NCI-H2081 treated with DMSO at 0.1 percent for 48 hours (cell line): Measurements from ENCODE around the gene DIPK1C.

ENCODE experiments used
- DNase-seq: peaks from one replicate; lab custom pipeline; 2025; lab: John Stamatoyannopoulos, UW

Gene DIPK1C

DNA sequence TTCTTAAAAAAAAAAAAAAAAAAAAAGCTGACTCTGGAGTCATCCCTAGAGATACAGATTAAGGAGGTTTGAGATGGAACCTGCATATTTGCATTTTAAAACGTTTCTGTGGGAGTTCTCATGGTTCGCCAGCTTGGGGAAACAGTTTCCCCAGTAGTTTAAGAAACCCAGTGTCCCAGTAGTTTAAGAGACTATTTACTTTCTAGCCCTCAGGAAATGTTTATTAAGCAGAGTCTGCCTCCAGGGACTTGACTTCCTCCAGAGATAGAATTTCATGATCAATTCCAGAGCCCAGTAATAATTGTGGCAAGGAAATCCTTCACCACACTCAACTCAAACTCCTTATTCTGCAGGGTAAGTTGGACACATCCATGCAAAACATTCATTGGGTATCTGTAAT, 39.1 kb downstream of the DIPK1C start:
- DNase-seq = no peak

DNA sequence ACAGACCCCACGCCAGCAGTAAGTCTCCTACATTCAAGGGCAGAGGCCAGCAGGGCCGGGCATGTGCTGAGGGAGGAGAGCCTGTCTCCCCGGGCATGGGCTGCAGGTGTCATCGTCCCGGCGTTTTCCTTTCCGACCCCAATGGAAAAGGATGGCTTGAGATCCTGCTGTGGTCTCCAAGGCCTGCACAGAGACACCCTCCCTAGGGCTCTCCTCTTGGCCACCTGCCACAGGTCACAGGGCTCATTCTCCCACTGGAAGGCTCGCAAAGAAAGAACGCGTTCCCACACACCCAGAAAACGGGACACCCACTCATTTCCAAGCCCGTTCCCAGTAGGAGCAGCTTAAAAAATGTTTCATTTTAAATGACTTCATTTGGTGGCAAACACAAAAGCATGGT, 41.0 kb downstream of the DIPK1C start:
- DNase-seq = no peak

DNA sequence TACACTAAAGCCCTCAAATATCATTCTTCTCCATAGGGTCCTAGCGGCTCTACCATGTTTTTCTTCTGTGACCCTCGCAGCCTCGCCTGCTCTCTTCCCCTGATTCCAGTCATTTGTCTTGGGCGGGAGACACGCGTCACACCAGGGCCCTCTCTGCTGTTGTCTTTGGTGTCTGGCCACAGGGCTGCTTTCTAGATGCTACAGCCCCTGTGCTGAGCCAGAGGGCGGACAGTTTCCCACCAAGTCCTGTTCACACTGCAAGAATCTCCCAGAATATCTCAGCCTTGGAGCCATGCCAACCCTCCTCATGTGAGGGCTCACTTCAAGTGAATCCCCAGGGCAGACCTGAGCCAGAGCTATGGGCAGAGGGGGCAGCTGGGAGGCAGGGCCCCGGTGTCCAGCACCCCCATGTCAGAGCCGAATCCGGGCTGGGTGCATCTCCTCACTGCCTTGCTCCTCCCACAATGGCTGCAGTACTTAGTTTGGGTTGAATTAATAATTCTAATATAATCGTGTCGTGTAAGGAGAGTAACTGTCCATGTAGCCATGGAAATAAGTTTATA, 42.1 kb downstream of the DIPK1C start:
- no peak for DNase-seq

DNA sequence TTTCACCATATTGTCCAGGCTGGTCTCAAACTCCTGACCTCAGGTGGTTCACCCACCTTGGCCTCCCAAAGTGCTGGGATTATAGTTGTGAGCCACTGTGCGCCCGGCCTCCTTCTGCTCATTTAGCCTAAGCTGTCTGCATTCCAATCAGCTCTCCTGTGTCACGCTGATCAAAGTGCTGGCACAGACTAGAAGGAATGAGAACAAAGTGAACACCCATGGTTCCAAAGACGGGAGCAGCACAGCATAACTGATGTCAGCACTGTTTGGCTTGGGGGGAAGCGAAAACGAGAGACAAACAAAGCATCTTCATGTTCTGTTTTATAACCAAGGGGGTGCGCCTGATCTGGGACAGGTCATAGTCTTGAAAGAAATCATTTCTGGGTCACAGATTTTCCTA, 43.3 kb downstream of the DIPK1C start:
- no peak for DNase-seq

DNA sequence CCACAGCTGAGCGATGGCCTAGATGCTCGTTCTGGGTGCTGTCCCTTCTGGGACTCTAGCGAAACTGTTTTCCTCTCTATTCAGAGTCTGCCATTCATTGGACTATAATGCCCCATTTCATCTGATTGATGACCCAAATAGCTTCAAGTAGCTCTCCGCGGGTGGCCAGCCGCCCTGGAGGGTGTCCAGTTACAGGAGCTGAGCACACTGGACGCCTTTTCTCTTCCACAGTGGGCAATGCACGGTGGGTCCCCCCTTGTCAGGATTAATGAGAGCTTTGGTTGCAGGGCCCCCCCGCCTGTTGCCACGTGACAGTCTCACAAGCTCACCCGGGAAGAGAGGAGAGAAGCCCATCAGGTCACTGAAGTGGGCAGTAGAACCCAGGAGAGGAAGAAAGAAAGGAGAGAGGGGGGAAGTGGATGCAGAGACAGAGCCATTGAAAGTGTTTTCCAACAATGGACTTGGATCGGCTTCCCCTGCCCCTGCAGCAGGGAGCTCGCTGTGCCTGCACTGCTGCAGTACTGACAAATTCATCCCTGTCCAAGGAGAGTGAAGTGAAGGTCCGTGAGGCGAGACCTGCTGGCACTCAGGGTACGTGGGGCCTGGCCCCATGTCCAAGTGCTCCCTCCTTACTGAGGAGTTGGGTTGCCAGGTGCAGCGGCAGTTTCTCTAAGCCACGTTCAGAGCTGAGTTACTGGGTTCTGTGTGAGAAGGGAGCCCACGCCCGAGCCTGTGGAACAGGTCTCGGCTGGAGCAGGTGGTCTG, 44.8 kb downstream of the DIPK1C start:
- no peak for DNase-seq

DNA sequence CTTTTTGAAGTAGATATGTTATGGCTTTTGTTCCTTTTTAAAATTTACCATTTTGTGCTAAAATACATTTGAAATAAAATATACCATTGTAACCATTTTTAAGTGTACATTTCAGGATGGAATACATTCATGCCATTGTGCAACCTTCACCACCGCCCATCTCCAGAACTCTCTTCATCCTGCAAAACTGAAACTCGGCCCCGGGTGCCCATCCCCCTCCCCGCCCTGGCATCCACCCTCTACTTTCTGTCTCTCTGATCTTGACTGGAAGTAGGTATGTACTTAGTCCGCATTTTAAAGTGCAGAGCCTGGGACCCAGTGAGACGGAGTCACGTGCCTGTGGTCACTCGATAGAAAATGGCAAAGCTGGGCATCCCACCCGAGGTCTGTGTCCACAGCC, 45.6 kb downstream of the DIPK1C start:
- DNase-seq = no peak

DNA sequence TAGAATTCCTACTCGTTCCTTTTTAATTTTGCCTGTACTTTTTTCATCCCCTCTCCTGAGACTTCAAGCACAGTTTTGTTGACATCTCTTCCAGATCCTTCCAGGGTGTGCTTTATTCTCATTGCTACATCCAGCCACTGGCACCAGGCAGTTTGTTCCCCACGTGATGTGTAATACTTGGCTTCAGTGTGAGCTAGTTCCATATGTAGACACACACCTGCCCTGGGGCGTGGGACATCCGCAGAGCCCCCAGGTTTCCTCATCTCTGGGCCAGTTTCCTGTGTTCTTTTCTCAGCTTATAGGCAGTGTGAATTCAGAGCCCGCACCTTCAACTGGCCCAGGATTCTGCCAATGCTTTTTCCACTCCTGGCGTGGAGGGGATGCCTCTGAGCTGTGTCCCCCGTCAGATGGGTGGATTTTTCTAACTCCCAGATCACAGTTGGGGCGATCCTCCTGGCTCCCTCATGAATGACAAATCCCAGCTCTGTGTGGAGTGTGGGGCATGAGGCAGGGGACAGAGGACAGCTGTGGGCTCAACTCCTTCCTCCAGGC, 46.6 kb downstream of the DIPK1C start:
- DNase-seq = no peak

DNA sequence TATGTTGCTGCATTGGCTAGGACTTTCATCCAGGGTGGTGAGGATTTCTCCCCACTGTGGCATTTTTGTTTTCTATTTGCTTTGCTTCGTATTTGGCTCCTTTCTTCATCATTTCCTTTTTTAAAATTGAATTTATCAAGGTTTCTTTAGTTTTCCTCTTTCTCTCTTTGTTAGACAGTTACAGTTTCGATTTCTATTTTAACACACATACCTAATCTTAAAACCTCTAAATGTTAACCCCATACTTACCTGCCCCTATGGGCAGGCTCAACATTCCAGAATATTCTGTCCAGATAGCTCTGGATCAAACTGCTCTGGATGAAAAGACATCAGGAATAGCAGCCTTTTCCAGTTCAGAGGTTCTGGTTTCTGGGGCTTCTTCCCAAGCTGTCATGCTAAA, 49.2 kb downstream of the DIPK1C start:
- no peak for DNase-seq

DNA sequence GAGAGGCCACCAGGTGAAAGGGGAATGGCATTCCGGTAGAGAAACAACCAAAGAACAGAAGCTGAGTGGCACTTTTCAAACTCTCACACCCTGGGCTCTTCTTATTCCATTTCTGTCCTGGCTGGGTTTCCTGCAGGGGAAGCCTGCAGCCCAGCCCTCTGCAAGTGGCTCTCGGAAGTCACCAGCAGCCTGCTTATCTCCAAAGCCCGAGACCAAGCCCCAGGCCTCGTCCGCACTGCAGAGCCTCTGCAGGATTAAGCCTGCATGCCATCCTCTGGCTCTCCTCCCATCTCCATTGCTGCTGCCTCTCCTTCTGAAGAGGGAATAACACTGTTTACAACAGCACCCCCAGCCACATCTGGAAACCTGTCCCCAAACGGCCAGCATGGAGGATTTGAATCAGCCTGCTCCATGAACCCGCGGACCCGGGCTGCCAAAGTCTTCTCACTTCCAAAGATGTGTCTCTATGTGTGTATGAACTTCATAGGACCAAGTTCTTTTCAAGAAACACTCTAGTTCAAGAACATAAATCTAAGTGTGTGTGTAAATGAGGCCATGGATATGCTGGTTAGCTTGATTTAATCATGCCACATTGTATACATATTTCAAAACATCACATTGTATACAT, 54.2 kb downstream of the DIPK1C start:
- DNase-seq = no peak

DNA sequence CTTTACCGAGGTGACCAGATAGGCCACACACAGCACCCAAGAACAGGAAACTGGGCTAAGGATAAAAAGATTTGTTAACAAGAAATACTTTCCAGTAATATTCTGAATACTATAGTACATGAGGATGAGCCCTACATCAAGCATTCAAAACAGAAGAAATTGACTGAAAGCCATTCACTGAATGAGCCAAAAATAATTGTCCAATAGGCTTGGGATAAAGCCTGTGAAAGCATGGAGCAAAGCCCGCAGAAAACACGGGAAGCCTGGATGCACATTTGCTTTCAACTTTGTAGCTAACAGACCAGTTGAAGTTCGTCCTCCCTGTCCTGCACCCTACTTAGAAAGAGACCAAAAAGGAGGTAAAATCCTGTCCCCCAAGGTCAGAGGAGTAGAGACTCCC, 56.3 kb downstream of the DIPK1C start:
- no peak for DNase-seq

DNA sequence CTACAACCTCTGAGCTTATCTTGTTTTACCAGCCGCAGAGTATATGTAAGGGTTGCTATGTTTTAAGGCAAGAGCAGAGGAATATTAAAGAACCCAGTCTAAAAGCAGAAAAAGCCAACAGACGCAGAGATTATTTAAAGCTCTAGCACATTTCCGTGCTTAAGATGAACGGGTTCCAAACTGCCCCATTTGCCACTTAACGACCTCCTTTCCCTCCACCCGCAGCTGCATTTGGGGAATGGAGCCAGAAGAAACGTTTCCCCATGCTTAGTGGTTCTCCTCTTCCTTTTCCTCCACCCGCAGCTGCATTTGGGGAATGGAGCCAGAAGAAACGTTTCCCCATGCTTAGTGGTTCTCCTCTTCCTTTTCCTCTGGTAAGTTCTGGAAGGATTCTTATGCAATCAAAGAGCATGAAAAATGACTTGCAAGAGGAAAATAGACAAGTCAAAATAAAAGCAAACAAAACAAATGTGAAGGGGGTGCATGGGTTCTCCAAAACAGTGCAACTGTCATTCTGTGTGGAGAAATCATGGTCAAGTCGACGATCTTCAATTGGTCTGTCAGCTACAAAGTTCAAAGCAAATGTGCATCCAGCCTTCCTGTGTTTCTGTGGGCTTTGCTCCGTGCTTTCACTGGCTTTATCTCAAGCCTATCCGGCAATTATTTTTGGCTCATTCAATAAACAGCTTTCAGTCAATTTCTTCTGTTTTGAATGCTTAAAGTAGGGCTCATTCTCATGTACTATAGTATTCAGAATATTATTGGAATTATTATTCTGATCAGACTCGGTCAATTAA, 57.8 kb downstream of the DIPK1C start:
- no peak for DNase-seq

DNA sequence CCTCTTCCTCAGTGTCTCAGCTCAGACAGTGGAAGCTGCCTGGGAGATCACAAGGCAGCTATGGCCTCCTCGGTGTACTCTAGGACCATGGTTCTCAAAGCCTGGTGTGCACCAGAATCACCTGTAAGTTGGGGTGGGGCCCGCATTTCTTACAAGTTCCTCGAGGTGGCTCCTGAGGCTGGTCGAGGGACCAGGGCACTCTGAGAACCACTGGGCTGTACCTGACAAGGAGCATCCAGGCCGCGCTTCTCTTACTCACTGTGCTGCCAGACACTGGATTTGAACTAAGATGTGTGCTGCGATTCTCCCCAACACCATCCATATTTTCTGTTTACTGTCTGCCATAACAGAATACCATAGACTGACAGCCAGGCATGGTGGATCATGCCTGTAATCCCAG, 59.5 kb downstream of the DIPK1C start:
- DNase-seq = no peak

DNA sequence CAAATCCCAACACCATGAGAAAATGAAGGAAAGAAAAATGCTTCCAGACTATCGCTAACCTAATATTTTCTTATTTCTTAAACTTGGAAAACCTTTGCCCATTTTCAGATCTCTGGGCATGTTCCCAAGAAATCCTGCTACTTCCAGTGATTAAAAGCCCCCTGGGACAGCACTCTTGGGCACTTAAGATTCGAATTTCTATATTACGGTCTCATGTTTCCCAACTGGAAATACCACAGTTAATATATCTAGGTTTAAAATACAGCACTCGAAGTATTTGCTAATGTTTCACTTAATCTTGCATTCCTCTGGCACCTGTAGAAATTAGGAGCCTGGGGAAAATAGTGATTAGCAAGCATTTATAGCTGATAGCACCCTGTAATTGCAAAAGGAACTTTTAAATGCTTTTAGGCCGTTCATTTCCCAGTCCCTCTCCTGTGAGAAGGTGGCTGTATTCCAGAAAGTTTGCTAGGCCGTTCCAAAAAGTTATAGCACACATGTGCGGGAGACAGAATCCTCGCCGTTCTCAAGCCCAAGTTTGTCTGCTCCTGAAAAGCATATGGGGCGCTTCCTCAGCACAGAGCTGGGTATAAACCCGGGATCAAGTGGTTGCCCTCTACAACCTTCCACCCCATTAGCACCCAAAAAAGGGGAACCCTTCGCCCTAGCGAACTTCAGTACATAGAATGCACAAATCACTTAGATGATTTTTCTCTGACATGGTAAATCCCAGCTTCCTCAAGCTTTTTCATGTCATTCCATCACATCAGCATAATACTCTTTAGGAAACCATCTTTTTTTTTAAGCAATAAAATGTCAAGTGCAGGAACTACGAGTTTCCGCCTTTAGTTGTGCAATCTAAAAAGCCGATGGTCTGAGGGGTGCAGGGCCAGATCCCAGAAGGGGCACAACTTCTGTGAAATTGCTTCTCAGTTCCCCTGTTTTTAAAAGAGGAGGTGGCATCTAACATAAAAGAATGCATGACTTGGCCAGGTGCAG, 60.6 kb downstream of the DIPK1C start:
- DNase-seq = no peak

DNA sequence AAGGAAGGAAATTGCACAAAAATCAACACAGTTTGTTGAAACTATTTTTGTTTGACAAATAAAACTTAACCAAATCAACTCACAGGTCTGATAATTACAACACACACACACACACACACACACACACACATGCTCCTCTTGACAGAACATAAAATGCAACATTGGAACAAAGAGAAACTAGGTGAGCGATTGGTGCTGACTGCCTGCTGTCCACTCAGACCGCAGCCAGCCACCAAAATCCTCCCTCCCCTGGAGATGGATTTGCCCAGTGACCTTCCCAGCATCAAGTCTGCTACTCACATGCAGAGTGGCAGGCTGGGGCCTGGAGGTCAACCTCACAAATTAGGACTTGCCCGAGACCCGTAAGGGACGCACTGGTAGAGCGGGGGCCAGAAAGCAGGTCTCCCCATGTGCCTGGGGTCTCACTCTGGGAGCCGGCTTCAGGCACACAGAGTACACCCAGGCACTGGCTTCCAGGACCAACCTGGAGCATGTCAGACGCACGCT, 61.4 kb downstream of the DIPK1C start:
- DNase-seq = no peak

DNA sequence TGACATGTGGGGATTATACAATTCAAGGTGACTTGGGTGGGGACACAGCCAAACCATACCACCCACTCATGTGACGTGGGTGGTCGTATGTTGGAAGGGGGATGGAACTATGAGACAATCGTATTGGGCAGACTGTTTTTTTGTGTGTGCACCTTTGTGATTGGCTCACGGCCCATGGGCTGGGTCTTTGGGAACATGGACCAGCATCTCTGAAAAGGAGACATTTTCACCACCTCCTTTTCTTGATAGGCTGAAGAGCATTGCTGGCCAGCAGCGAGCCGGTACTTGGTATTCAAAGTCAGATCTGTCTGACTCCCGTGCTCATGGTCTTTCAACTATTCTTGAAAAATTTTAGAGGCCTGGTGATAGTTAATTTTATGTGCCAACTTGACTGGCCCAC, 62.1 kb downstream of the DIPK1C start:
- DNase-seq = no peak

DNA sequence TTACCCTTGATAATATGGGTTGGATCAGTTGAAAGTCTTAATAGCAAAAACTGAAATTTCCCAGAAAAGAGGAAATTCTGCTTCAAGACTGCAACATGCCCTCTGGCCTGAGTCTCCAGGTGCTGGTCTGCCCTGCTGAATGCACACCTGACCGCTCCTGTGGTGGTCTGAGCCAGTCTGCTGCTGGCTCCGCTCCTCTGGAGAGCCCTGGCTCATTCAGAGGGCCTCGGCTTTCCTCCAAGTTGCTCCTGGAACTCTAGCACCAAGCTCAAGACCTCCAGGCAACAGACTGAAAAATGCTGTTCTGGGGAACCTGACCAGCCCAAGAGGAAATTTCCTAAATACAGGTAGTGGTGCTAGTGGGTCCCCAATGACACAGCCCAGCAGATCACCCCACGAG, 64.8 kb downstream of the DIPK1C start:
- DNase-seq = no peak

DNA sequence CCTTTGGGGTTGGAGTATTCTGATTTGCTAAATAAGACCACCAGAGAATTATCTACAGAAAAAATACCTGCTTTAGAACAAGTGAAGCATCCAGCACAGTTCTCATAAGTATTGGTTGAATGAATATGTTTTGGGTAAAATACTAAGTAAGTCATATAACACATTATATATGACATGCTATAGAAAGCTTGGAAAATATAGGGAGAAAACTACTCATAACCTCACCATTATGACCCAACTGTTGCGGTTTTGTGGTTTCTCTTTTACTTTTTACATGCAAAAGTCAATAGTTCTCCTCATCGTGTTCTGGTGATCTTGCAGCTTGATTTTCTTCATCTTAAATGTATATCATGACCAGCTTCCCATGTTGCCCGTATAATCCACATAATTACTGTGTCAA, 66.2 kb downstream of the DIPK1C start:
- no peak for DNase-seq

DNA sequence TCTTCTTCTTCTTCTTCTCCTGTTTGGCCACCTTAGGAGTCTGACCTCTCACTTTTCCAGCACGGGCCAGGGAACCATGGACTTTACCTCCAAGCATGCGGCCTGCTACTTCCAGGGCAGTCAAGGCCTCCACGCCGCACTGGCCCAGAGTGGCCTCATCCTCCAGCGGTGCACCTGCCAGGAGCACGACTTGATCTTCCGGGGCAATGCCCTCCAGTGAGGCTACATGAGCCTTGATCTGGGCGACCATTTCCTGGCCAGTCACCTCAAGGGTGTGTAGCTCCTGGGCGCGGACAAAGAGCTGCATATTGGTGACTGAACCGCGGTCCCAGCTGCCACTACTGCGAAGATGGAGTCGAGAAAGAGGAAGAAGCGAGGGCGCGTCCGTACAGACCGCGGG, 67.1 kb downstream of the DIPK1C start:
- DNase-seq = no peak

DNA sequence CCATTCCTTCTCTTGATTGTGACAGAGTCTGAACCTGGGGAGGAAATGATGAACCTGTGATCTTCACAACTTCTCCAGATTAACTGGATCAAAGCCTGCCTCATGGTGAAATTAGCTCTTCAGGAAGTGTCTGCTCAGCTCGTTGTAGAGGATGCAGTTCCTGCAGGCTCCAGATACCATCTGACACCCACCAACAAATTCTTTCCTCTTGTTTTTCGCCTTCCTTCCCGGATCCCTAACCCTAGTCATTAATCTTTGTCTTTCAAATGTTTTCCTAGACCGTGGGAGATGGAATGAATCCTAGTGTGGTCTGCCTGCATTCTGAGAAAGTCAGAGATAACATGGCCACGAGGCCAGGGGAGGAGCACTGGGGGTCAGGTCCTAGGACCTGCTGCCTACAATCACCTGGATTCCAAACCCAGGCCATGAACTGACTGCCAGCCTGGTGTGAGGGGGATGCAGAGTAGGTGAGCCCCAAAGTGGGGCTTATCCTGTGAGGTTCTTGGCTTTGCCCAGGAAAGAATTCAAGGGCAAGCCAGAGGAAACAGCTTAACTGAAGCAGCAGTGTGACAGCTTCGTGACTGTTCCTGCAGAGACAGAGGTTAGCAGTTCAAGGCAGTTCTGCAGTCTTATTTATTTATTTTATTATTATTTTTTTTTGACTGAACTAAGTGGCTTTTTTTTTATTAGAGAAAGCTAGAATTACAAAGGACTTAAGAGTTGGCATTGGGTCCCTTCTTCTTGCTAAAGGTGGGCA, 67.8 kb downstream of the DIPK1C start:
- DNase-seq = no peak

DNA sequence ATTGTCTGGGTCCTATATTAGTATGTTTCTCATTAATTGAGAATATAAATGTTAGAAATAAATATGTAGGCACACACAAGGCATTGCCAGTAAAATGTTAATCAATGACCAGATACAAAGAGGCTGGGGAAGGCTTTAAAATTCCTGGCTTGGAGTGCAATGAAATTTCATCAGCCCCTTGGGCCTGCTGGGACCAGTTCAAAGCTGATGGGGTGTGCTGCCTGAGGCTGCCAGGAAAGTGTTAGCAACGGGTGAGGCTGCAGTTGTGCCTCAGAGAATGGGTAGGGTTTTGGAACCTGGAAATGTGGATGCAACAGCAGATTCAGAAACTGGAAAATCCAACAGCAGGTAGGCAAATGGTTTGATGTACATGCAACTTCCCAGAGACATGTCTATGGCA, 68.9 kb downstream of the DIPK1C start:
- DNase-seq = no peak
